Sigmoid colon (tissue), 4 donors: Measurements from ENCODE around the gene FHDC1.

Source experiments
- POLR2A ChIP-seq, 2 donors: fragments of 450-650 bp; IDR thresholded peaks; one replicate each; pipeline ENCODE4 v1.6.1; 2016; ENCODE audit warnings: antibody characterized with exemption in 2 of 2, mild to moderate bottlenecking in 2 of 2, moderate library complexity in 2 of 2
- POLR2AphosphoS5 ChIP-seq, 4 donors: sonication (generic); formaldehyde crosslinking; IDR thresholded peaks; one replicate each; pipeline ENCODE4 v1.6.1; 2017; ENCODE audit warnings: antibody characterized with exemption in 4 of 4
- TF ChIP-seq, protein P1 (sequence below), 4 experiments: fragments of 450-650 bp in 3 of 4; fragments of 200-600 bp in 1 of 4; IDR thresholded peaks; one replicate each; pipeline ENCODE4 v1.5.1; 2016 to 2019; ENCODE audit warnings: antibody characterized with exemption in 4 of 4, mild to moderate bottlenecking in 3 of 4, moderate library complexity in 2 of 4

DNA sequence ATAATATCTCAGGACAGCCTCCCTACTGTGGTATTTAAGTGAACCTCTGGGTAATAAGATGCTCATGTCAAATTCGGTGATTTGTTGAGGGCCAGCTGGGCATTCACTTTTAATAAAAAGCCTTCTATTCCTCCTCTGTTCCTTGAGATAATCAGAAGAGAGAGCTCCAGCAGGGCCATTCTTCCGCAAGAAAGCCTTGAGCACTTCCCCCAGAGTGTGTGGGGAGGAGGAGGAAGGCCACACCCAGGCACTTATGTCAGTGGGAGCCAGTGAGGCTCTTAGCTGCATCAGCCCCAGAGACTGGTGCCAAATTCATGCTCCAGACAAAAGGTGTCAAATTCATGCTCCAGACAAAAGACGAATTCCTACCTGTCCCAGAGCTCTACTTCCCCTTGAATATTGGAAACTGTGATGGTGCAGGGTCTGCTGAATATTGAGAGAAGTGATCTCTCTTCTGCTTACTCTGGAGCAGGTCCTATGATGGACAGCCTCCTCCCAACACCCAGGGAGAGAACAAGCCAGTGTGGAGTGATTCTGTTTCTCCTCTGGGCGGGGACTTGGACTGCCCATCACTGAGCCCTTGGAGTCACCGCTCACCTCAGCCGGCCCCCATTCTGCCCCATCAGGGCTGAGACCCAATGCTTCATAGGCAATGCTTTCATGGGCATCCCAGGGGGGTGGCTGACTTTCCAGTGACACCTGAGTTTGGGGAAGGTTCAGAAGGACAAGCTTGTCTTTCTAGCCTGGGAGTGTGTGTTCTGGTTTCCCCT is 68.1 kb downstream of the FHDC1 start:
- TF ChIP-seq POLR2A (IDR thresholded peaks at IDR 0.05) (no peak), POLR2AphosphoS5 (IDR thresholded peaks at IDR 0.05) (no peak)
- TF ChIP-seq, protein P1, sequence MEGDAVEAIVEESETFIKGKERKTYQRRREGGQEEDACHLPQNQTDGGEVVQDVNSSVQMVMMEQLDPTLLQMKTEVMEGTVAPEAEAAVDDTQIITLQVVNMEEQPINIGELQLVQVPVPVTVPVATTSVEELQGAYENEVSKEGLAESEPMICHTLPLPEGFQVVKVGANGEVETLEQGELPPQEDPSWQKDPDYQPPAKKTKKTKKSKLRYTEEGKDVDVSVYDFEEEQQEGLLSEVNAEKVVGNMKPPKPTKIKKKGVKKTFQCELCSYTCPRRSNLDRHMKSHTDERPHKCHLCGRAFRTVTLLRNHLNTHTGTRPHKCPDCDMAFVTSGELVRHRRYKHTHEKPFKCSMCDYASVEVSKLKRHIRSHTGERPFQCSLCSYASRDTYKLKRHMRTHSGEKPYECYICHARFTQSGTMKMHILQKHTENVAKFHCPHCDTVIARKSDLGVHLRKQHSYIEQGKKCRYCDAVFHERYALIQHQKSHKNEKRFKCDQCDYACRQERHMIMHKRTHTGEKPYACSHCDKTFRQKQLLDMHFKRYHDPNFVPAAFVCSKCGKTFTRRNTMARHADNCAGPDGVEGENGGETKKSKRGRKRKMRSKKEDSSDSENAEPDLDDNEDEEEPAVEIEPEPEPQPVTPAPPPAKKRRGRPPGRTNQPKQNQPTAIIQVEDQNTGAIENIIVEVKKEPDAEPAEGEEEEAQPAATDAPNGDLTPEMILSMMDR (IDR thresholded peaks at IDR 0.05): no peak
